ES-I3 (cell line): ENCODE measurements around the gene FAM20B.

ENCODE experiments used
- H3K36me3 ChIP-seq: 2 replicates; pipeline ENCODE4 v1.6.1; 2013; ENCODE audit warnings: mild to moderate bottlenecking, low read length, control low read depth, moderate library complexity; ENCODE audit not compliant: insufficient read depth
- H3K4me1 ChIP-seq: 2 replicates; pipeline ENCODE4 v1.6.1; 2013; ENCODE audit warnings: mild to moderate bottlenecking, control low read depth, low read length; ENCODE audit not compliant: insufficient read depth
- H3K9ac ChIP-seq: 2 replicates; pipeline ENCODE4 v1.6.1; 2013; ENCODE audit warnings: low read depth, mild to moderate bottlenecking, low read length, moderate library complexity
- H3K9me3 ChIP-seq: 2 replicates; pipeline ENCODE4 v1.6.1; 2013; ENCODE audit warnings: mild to moderate bottlenecking, low read length, moderate library complexity; ENCODE audit not compliant: control insufficient read depth, insufficient read depth

The FAM20B gene

DNA sequence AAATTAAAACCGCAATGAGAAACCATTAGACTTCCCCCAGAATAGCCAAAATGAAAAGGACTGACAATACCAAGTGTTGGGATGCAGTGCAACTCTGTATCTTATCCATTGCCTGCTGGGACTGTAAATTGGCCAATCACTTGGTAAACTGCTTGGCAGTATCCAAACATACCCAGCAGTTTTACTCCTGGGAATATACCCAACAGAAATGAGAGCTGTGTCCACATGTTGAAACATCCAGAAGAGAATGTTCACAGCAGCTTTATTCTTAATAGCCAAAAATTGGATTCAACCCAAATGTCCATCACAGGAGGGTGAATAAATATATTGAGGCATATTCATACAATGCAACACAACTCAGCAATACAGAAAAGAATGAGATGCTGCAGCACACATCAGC, 13.7 kb upstream of the FAM20B start:
- Histone ChIP-seq H3K9ac (no peak overlapping the region), H3K4me1 (no peaks in the 10 kb centered on the region), H3K9me3 (no peaks in the 10 kb centered on the region), H3K36me3 (no peaks in the 10 kb centered on the region)

DNA sequence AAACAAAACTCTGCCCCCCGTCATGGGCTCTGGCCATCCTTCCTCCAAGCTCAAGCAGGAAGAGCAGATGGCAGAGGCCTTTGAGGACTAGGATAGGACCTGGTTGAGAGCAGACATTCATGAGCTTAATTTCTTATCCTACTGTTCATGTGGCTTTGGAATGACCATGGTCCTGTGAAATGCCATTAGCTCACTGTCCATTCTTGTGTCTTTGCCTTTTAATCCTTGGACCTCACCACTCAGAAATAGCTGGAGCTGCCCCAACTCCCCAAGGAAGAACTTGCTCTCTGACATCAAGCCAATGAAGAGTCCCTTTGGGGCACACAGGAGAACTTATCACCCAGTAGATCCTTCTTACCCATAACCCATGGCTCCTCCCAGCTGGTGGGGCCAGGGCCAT, 11.6 kb upstream of the FAM20B start:
- Histone ChIP-seq H3K4me1 (no peaks in the 10 kb centered on the region), H3K9me3 (no peaks in the 10 kb centered on the region), H3K36me3 (no peaks in the 10 kb centered on the region), H3K9ac (no peak overlapping the region)

DNA sequence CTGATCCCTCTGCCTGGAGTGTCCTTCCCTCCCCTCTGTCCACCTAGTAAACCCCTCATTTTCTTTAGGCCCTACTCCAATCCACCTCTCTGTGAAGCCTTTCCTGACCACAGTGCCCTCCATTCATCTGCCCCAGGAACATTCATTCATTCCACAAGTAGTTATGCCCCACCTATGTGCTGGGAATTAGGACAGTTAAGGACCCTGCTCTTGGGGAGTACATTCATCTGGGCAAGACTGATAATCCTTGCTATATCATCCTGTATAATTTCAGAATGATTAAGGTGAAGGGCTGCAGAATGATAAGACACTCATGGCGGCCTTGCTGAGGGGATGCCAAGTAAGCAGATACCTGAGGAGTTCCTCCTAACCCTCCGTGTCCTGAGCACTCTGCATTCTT, 10.3 kb upstream of the FAM20B start:
- no peak overlapping the region for H3K9ac ChIP-seq
- H3K9me3 ChIP-seq: no peaks in the 10 kb centered on the region
- H3K36me3 ChIP-seq: no peaks in the 10 kb centered on the region
- no peaks in the 10 kb centered on the region for H3K4me1 ChIP-seq

DNA sequence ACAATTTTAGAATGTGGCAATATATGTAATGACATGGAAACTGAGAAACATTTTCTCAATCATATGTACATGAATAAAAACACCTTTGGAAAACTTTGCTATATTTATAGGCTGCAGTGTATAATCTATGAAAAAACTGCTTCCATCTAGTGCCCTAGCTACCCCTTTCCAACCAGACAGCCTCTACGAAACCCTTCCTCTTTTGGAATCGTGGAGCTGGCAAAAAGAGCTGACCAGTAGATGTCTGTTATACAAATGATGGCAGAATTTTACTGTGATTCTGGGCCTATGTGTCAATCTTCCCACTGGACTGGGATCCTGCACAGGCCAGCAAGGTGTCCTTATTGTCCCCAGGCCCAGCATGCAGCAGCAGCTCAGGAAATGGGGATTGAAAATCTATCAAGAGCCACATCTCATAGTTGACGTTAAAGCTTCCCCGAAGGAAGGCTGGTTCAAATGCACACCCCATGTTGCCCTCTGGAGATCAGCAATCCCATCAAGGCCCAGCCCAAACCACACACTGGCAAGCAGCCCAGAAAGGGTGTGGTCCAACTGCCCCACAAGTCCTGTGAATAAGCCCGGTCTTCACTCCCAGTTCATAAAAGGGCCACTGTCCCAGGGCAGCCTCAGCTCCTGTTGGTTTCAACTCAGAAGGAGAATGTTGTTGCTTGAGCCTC, 8.8 kb upstream of the FAM20B start:
- no peaks in the 10 kb centered on the region for H3K9me3 ChIP-seq
- no peak overlapping the region for H3K9ac ChIP-seq
- H3K36me3 ChIP-seq: no peaks in the 10 kb centered on the region
- H3K4me1 ChIP-seq: no peaks in the 10 kb centered on the region

DNA sequence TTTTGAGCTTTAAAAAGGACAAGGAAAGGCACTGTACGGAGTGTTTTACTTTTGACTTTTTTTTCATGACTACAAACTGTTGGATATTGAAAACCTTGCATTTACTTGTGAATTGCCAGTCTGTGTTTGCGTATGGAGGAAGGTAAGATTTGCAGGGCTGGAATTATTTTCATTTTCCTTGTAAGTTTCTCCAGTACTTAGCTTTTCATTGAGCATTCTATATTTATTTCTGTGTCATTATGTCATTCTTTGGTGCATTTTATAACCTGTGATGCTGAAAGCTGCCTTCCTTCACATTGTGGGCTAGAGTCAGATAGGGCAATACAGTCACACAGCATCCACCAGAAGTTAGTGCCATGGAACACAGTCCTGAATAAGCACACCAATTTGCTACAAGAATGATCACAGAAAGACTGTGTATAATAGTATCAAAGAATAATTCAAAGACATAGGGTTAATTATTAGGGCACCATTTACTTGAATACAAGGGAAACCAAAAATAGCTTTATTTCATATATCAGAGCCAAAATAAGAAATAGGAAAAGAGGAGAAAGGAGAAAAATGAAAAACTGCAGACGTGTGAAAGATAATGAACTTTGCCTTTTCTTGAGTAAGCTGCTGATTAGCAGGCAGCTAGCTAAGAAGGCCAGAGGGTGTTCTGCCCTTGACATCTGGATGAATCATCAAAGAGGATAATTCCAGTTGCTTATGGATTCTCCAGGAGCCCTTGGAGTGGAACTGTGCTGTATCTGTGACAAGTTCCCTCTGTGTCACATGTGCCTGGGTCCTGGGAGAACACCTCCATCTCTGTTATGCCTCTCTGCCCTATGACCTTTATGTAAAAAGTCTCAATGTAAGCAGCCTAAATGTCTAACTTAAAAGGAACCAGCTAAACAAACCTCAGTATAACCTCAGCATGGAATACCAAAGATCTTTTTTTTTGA, 8.0 kb upstream of the FAM20B start:
- Histone ChIP-seq H3K9ac (no peak overlapping the region), H3K36me3 (no peaks in the 10 kb centered on the region), H3K4me1 (no peaks in the 10 kb centered on the region), H3K9me3 (no peaks in the 10 kb centered on the region)

DNA sequence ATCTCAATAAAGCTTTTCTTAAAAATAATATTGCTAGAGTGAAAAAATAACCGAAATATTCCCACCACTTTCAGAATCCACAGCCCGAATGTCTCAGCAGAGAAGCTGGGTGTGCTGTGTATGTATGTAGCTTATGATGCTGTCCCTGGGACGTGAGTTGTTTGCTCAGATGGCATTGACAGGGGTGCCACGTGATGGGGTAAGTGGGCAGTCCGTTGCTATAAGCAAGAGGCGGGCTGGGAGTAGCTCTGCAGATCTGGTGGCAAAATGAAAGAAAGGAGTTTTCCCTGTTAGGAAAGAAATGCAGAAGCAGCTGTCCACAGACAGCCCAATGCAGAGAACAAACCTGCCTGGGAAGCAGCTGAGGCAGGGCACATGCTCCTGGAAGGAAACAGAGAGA, 3.8 kb upstream of the FAM20B start:
- H3K36me3 ChIP-seq: no peaks in the 10 kb centered on the region
- H3K9ac ChIP-seq: no peak overlapping the region
- no peaks in the 10 kb centered on the region for H3K4me1 ChIP-seq
- no peaks in the 10 kb centered on the region for H3K9me3 ChIP-seq

DNA sequence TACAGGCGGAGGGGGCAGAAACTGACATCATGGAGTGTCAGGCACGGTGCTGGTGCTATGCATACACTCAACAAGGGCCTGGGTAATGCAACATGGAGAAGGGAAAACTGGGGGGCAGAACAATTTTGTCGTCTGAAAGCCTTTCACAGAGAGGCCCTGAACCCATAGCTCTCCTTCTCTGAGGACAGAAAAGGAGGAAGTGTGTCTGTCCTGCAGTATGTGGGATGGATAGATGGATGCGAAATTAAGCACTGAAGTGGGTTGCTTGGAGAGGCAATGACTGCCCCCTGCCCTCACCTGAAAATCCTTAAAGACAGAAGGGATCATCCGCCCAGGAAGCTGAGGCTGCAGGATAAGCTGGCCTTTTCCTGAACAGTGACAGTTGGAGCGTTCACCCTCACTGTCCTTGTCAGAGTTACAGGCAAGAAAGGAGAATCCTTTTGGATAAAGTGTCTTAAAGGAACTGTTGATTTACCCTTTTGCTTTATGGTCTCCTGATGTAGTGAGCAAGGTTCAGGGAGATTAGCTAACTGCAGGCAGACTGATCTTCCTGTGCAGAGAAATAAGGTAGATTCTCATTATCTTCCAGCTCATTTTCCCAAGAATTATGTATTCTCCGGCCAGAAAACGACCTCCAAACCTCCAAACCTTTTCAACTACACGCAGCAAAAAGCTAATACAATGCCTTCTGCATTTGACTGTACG, 1.6 kb upstream of the FAM20B start:
- Histone ChIP-seq H3K36me3 (no peaks in the 10 kb centered on the region), H3K9me3 (no peaks in the 10 kb centered on the region), H3K9ac (no peak overlapping the region), H3K4me1 (peaks cover 6% of the 10 kb centered on the region)

DNA sequence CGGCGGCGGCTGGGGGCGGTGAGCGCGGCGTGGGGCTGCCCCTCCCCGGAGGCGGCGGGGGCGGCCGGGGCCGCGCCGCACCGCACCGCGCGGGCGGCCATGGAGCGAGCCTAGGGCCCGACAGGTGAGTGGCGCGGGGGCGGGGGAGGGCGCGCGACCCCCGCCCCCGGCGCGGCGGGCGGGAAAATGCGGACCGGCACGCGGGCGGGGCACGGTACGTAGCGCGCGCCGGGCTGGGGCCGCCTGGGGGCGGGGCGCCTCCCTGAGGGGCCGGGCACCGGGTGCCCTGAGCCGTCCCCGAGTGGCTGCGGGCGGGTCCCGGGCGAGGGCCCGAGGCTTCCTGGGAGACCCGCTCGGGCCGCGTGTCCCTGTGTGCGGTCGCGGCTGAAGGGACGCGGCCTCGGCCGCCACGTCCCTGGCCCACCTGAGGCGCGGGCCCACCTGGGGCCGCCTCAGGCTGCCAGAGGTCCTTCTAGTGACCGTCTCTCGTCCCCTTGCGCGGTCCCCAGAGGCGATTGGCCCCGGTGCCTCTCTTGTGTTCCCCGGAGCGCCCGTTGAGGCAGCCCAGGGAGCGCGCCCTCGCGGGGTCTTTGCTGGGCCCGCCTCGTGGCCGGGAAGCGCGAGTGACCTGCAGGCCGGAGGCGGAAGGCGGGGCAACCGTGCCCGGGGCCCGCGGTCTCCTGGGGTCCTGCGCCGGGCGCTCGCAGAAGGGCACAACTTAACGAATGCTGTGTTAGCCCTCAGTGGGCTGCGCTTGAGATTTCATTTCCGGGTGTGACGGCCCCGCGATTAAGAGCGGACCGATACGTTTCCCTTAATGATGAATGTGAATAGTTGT, 500 bp downstream of the FAM20B start:
- Histone ChIP-seq H3K4me1 (peaks cover 11% of the 10 kb centered on the region), H3K9me3 (no peaks in the 10 kb centered on the region), H3K36me3 (no peaks in the 10 kb centered on the region), H3K9ac (peak overlapping the region; percentile 94)

DNA sequence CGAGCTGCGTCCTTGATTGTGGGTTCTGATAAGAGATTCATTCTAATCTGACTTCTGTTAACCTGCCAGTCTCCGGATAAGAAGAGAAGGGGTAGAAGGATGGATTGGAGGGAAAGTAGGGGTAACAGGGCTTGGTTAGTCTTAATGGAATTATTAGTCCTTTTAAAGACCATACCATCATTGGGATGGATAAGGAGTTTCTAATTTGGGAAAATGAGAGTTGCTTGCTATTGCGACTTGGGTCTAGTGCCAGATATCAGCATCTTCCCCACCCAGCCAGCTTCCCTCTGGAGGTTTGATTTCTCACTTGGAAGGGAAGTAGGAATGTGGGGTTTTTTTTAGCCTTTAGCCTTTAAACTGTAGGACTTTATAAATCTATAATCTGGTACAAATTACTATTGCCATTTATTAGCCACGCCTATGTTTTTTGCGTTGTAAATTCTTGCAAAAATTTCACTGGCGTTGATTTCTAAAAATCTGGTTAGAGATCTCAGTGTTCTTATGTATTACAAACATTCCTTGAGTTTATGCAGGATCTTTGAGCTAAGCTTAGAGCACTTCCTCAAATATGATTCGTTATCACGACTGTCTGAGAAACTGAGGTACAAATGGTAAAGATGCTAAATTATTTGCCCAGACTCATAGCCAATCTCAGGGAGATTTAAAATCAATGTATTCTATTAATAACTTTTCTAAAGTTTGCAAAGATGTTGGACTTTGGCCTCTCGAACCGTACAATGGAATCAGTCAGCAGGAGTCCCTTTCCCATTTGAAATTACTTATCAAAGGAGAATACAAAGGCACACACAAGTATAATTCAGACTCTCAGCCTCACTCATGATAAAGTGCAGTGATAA, 1.3 kb downstream of the FAM20B start:
- Histone ChIP-seq H3K9me3 (no peaks in the 10 kb centered on the region), H3K9ac (peak overlapping the region; percentile 94), H3K4me1 (peaks cover 11% of the 10 kb centered on the region), H3K36me3 (no peaks in the 10 kb centered on the region)

DNA sequence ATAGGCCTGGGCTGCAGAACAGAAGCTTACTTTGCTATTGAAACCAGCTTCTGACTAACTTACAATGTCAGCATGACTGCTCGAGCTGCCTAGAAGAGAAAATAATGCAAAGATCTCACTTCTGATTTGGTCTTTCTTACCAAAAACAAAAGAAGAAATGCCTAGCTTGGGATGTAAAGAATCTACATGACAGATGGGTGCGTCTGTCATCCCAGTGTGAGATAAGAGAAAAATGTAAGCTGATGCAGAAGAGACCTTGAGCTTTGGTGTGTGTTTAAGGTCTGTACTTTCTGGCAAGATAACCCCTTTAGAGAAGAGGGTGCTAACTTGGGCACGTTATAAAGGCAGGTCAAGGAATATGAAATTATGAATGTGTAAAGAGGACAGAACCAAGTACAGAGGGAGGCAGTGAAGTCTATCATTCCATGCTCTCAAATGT, 3.6 kb downstream of the FAM20B start:
- no peaks in the 10 kb centered on the region for H3K9me3 ChIP-seq
- H3K4me1 ChIP-seq: peaks cover 17% of the 10 kb centered on the region
- H3K9ac ChIP-seq: no peak overlapping the region
- H3K36me3 ChIP-seq: no peaks in the 10 kb centered on the region

DNA sequence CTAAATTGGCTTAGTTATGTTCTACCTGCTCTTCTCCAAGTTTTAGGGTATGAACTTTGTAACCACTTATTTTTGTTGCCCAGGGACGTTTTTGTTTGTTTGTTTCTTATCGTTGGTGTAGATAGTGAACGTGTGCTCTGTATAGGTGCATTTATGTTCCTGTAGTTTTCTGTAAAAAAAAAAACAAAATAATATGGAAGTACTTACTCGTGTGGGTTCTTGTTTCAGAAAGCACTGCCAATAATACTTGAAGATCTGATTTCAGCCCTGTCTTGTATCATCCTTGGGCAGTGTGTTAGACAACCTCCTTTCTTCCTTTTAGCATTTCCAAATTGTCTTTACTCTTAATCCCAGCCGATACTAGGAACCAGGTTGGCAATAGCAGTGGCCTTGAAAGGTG, 4.4 kb downstream of the FAM20B start:
- no peak overlapping the region for H3K9ac ChIP-seq
- H3K36me3 ChIP-seq: no peaks in the 10 kb centered on the region
- H3K9me3 ChIP-seq: no peaks in the 10 kb centered on the region
- H3K4me1 ChIP-seq: peaks cover 25% of the 10 kb centered on the region

DNA sequence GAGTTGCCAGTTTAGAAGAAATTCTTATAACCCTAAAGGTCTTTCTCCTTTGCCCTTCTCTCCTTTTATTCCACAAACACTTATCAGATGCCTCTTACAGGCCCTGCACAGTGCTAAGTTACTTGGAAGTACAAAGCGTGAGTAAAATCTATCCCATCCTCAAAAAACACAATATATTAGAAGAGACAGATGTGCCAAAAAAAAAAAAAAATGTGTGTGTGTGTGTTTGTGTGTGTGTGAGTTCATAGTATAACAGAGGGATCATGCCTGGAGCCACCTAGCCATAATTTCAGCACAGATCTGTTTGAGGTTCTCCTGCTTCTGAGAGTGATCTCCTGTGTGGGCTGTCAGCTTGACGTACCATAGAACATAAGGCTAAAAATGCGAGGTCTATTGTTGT, 5.0 kb downstream of the FAM20B start:
- peaks cover 28% of the 10 kb centered on the region for H3K4me1 ChIP-seq
- H3K9ac ChIP-seq: no peak overlapping the region
- no peaks in the 10 kb centered on the region for H3K36me3 ChIP-seq
- H3K9me3 ChIP-seq: no peaks in the 10 kb centered on the region

DNA sequence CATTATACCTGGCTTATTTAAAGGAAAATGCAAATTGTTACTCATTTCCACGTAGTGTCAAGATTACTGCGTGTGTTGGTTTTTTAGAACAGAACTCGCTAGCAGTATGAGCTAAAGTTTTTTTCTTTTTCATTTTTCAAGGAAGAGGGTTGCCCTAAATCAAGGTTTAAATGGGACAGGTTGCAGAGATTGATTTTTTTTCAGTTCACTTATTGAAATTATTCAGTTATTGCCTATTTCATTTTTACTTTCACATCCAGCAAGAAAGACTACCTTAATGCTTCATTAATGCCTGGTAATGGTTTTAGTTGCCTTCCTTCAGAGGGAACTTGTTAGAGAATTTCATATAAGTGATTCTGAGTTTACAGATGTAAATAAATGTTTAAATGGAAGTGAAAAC, 5.6 kb downstream of the FAM20B start:
- Histone ChIP-seq H3K4me1 (peaks cover 28% of the 10 kb centered on the region), H3K9ac (no peak overlapping the region), H3K36me3 (no peaks in the 10 kb centered on the region), H3K9me3 (no peaks in the 10 kb centered on the region)
